ENCODE data around the gene THAP5. TPM values are rescaled to one million over a fixed set of nuclear protein-coding genes. Genes with fewer than 3 reads are reported as not detected.

THAP5 gene
- total and polyA plus RNA-seq, 7 experiments from 2014 or later: 21.0 to 54.7 (median 28.7) TPM

DNA sequence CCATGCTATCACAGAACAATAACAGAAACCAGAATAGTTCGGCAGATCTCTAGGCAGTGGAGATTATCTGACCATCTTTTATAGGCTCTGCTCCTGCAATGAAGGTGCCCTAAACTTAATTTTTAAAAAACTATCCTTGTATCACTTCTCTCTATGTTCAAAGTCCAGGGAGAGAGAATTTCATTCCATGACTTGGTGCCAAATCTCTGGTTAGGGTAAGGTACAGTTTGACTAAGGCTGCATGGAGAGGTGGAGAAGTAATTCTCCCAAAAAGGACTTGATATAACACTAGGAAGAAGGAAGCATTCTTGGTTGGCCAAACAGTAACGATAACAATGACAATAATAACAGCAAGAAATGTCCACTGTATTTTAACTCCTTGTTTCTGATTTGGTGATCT lies 40.1 kb upstream of the THAP5 start:
- ATAC-seq (no peak), DNase-seq (no peak)
- H3K36me3 Mint-ChIP-seq: no peaks in the 10 kb centered on the region
- Histone ChIP-seq H3K4me3 (ENCODE audit: low read length) (no peak overlapping the region), H3K27ac (ENCODE audit: low read depth, low read length) (no peak overlapping the region), H3K9me3 (ENCODE audit: control insufficient read depth in 2 of 3, low read length in 3 of 3) (no peaks in the 10 kb centered on the region), H3K36me3 (ENCODE audit: control insufficient read depth in 2 of 3, insufficient read depth in 3 of 3, low read length in 3 of 3) (no peaks in the 10 kb centered on the region), H3K27me3 (ENCODE audit: control insufficient read depth in 2 of 2, insufficient read depth in 2 of 2, low read length in 2 of 2) (no peaks in the 10 kb centered on the region), H3K4me1 (ENCODE audit: control insufficient read depth in 2 of 2, insufficient read depth in 2 of 2, low read length in 2 of 2) (no peaks in the 10 kb centered on the region)
- no peaks in the 10 kb centered on the region for H3K9me3 Mint-ChIP-seq
- POLR2A ChIA-PET: no interaction called here
- no peaks in the 10 kb centered on the region for H3K4me1 Mint-ChIP-seq
- H3K27me3 Mint-ChIP-seq: peaks cover 0 to 16% (median 0%) of the 10 kb centered on the region in 5 donors
- CTCF ChIA-PET: no interaction called here
- no peak overlapping the region for H3K27ac Mint-ChIP-seq
- H3K4me3 Mint-ChIP-seq: no peak overlapping the region
- intact Hi-C loops (cut with micrococcal nuclease): loop anchor here in 1 of 2 donors (5.0 kb wide), 1 partner anchor 1988 kb away; no protein-coding TSS in a partner anchor

DNA sequence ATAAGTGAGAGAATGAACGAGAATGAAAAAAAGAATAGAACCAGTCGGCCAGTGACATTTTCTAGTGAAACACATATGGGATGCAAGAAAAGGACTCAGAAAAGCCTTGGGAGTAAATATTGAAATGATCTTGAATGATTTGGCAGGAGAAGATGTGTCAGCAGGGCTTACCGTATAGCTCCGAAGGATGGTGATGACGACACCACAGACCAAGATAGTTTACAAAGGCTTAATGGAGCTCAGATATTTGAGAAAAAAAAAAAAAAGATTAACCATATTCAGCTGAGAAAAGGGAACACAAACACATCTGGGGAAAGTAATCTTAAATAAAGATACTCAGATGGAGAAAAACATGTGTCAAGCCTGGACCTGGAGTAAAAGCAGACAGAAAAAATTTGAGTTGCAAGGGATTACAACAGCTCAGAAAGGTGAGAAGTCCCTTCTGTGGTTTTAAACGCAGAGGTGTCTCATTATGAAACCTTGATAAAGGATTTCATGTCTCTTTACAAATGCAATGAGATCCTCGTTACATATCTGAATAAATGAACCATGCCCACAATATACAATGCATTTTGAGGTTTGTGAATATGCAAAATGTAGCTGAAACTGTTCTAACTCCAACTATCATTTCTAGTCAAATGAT lies 36.2 kb upstream of the THAP5 start:
- Histone ChIP-seq H3K9me3 (ENCODE audit: control insufficient read depth in 2 of 3, low read length in 3 of 3) (no peaks in the 10 kb centered on the region), H3K36me3 (ENCODE audit: control insufficient read depth in 2 of 3, insufficient read depth in 3 of 3, low read length in 3 of 3) (no peaks in the 10 kb centered on the region), H3K4me3 (ENCODE audit: low read length) (no peak overlapping the region), H3K4me1 (ENCODE audit: control insufficient read depth in 2 of 2, insufficient read depth in 2 of 2, low read length in 2 of 2) (no peaks in the 10 kb centered on the region), H3K27ac (ENCODE audit: low read depth, low read length) (no peak overlapping the region), H3K27me3 (ENCODE audit: control insufficient read depth in 2 of 2, insufficient read depth in 2 of 2, low read length in 2 of 2) (no peaks in the 10 kb centered on the region)
- H3K27me3 Mint-ChIP-seq: peaks cover 0 to 6% (median 5%) of the 10 kb centered on the region in 5 donors
- H3K9me3 Mint-ChIP-seq: no peaks in the 10 kb centered on the region
- ATAC-seq (no peak), DNase-seq (no peak)
- CTCF ChIA-PET: no interaction called here
- no peaks in the 10 kb centered on the region for H3K4me1 Mint-ChIP-seq
- intact Hi-C loops (cut with micrococcal nuclease): no loop called here
- POLR2A ChIA-PET: no interaction called here
- no peaks in the 10 kb centered on the region for H3K36me3 Mint-ChIP-seq
- H3K4me3 Mint-ChIP-seq: no peak overlapping the region
- H3K27ac Mint-ChIP-seq: no peak overlapping the region

DNA sequence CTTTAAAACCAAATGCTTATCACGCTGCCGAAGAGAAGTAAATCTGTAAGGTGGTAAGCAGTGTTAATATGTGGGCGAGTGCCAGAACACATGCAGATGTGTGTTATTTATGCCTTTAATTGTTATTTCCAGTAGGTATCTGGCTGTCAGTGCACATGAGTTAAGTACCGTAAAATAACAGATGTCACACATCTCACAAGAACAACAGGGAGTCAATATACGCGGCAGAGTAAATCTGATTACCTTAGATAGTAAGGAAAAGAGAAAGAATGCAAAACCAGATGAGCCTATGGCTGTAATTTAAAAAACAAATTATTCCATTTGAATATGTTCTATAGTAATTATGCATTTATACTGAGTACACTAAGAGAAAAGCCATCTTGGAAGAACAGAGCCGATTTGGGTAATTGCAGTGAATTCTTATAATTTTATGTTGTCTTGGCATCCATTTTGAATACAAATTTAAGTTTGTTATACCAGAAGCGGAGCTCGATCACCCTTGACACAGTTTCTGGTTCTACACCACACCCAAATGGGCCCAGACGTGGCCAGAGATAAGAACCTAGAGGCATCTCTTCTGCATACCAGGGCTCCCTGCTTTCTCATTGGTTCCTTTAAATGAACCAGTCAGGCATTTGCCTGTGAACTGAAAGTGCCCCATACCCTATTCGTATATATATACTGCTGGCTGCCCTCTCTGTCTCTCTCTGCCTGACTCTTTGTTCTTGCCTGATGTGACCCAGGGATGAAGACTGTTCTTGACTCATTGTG lies 35.0 kb upstream of the THAP5 start:
- no peak overlapping the region for H3K27ac Mint-ChIP-seq
- no peaks in the 10 kb centered on the region for H3K4me1 Mint-ChIP-seq
- H3K27me3 ChIP-seq (ENCODE audit: control insufficient read depth in 2 of 2, insufficient read depth in 2 of 2, low read length in 2 of 2): no peaks in the 10 kb centered on the region
- no peaks in the 10 kb centered on the region for H3K9me3 ChIP-seq (ENCODE audit: control insufficient read depth in 2 of 3, low read length in 3 of 3)
- ATAC-seq (no peak), DNase-seq (no peak)
- intact Hi-C loops (cut with micrococcal nuclease): no loop called here
- no peak overlapping the region for H3K27ac ChIP-seq (ENCODE audit: low read depth, low read length)
- no peaks in the 10 kb centered on the region for H3K36me3 ChIP-seq (ENCODE audit: control insufficient read depth in 2 of 3, insufficient read depth in 3 of 3, low read length in 3 of 3)
- no peak overlapping the region for H3K4me3 Mint-ChIP-seq
- ChIA-PET CTCF (no interaction called here), POLR2A (no interaction called here)
- peaks cover 0 to 16% (median 11%) of the 10 kb centered on the region in 5 donors for H3K27me3 Mint-ChIP-seq
- no peaks in the 10 kb centered on the region for H3K36me3 Mint-ChIP-seq
- no peaks in the 10 kb centered on the region for H3K4me1 ChIP-seq (ENCODE audit: control insufficient read depth in 2 of 2, insufficient read depth in 2 of 2, low read length in 2 of 2)
- no peaks in the 10 kb centered on the region for H3K9me3 Mint-ChIP-seq
- H3K4me3 ChIP-seq (ENCODE audit: low read length): no peak overlapping the region

DNA sequence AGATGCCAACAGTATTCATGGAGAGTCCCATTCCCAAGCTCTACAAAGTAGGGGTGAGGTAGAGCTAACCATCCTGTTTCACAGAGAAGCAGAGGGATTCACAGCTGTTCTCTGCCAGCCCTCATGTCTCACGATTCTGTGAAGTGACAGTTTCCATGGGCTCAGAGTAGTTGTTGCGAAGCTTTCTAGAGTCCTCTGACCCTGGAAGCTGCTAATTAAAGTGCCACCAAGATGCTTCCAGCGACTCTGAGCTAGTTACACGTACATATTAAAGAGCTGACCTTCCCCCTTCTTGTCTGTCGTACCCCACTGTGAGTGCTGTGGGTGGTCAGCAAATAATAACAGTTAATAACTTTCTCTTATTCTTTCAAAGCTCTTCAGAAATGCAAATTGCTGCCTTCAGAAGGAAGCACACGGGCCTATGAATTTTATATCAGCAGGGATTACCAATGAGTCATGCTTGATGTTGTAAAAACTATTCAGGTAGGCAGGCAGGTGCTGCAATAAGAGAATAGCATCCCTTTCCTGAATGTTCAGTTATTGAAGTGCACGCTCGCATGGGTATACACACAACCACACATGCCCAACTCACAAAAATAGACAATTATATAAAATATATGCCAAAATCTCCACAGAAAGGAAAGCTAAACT lies 34.3 kb upstream of the THAP5 start:
- DNase-seq (no peak), ATAC-seq (no peak)
- Histone ChIP-seq H3K4me1 (ENCODE audit: control insufficient read depth in 2 of 2, insufficient read depth in 2 of 2, low read length in 2 of 2) (no peaks in the 10 kb centered on the region), H3K4me3 (ENCODE audit: low read length) (no peak overlapping the region), H3K27ac (ENCODE audit: low read depth, low read length) (no peak overlapping the region), H3K36me3 (ENCODE audit: control insufficient read depth in 2 of 3, insufficient read depth in 3 of 3, low read length in 3 of 3) (no peaks in the 10 kb centered on the region), H3K9me3 (ENCODE audit: control insufficient read depth in 2 of 3, low read length in 3 of 3) (no peaks in the 10 kb centered on the region), H3K27me3 (ENCODE audit: control insufficient read depth in 2 of 2, insufficient read depth in 2 of 2, low read length in 2 of 2) (no peaks in the 10 kb centered on the region)
- no peaks in the 10 kb centered on the region for H3K9me3 Mint-ChIP-seq
- intact Hi-C loops (cut with micrococcal nuclease): no loop called here
- no peak overlapping the region for H3K27ac Mint-ChIP-seq
- no peaks in the 10 kb centered on the region for H3K4me1 Mint-ChIP-seq
- no peak overlapping the region for H3K4me3 Mint-ChIP-seq
- no peaks in the 10 kb centered on the region for H3K36me3 Mint-ChIP-seq
- ChIA-PET CTCF (interaction anchor here (0.6 kb wide), 2 partner anchors 52 to 352 kb away, joined by 3 read pairs; no protein-coding TSS in a partner anchor), POLR2A (no interaction called here)
- H3K27me3 Mint-ChIP-seq: peaks cover 0 to 18% (median 14%) of the 10 kb centered on the region in 5 donors

DNA sequence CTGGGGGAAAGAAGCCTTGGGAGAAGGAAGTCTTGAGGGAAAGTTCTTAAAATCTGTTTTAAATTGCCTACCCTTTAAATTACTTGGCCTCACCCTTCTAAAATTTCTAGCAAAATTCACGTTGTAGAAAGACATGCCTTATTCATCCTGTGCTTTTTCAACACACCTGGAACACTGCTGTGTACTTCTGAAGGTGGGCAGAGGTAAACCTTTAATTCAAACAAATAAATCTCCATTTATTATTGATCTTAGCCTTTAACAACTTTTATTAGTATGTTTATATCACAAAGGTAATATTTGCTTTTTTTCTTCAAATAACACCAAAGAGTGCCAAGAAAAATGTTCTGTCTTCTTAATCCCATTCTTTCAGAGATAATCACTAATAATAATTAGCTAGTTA lies 30.9 kb upstream of the THAP5 start:
- no peaks in the 10 kb centered on the region for H3K4me1 Mint-ChIP-seq
- POLR2A ChIA-PET: no interaction called here
- intact Hi-C loops (cut with micrococcal nuclease): no loop called here
- H3K4me1 ChIP-seq (ENCODE audit: control insufficient read depth in 2 of 2, insufficient read depth in 2 of 2, low read length in 2 of 2): no peaks in the 10 kb centered on the region
- H3K4me3 ChIP-seq (ENCODE audit: low read length): no peak overlapping the region
- no peaks in the 10 kb centered on the region for H3K36me3 ChIP-seq (ENCODE audit: control insufficient read depth in 2 of 3, insufficient read depth in 3 of 3, low read length in 3 of 3)
- peaks cover 0 to 29% (median 14%) of the 10 kb centered on the region in 5 donors for H3K27me3 Mint-ChIP-seq
- H3K9me3 Mint-ChIP-seq: no peaks in the 10 kb centered on the region
- no peak overlapping the region for H3K27ac Mint-ChIP-seq
- ATAC-seq (no peak), DNase-seq (no peak)
- CTCF ChIA-PET: no interaction called here
- no peaks in the 10 kb centered on the region for H3K27me3 ChIP-seq (ENCODE audit: control insufficient read depth in 2 of 2, insufficient read depth in 2 of 2, low read length in 2 of 2)
- H3K36me3 Mint-ChIP-seq: no peaks in the 10 kb centered on the region
- no peak overlapping the region for H3K4me3 Mint-ChIP-seq
- no peak overlapping the region for H3K27ac ChIP-seq (ENCODE audit: low read depth, low read length)
- no peaks in the 10 kb centered on the region for H3K9me3 ChIP-seq (ENCODE audit: control insufficient read depth in 2 of 3, low read length in 3 of 3)

DNA sequence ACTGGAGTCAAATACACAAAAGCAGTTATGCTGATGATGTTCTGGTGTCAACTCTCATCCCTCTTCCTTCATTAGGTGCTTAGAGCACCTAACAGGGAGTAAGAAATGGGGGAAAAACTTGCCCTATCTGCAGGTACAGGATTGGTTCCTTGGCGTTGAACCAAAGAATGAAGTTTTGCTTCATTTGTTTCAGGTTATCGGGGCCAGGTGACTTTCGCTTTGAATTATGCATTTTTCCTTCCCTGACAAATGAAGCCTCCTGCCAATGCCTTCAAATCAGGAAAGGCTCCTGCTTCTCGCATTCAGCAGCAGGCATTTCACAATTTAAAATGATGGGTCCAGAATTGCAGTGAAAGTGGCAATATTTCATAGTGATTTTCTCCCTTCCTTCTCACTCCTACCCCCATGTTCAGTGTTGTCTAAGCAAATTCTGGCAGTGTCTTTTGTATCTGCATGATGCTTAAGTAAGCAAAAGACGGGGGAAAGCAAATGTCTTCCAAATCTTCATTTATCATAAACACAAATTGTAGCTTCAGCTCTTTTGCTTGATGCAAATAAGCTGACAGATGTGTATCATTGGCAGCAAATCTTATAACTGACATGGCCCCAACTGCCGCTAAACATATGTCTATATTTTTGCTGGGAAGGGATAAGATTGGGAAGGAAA lies 29.5 kb upstream of the THAP5 start:
- H3K4me3 Mint-ChIP-seq: no peak overlapping the region
- CTCF ChIA-PET: no interaction called here
- intact Hi-C loops (cut with micrococcal nuclease): no loop called here
- ATAC-seq: no peak
- no peaks in the 10 kb centered on the region for H3K9me3 Mint-ChIP-seq
- H3K4me1 Mint-ChIP-seq: peaks cover 0 to 2% (median 0%) of the 10 kb centered on the region in 7 donors
- DNase-seq: no peak
- peaks cover 0 to 29% (median 14%) of the 10 kb centered on the region in 5 donors for H3K27me3 Mint-ChIP-seq
- POLR2A ChIA-PET: no interaction called here
- Histone ChIP-seq H3K27ac (ENCODE audit: low read depth, low read length) (no peak overlapping the region), H3K36me3 (ENCODE audit: control insufficient read depth in 2 of 3, insufficient read depth in 3 of 3, low read length in 3 of 3) (no peaks in the 10 kb centered on the region), H3K4me3 (ENCODE audit: low read length) (no peak overlapping the region), H3K4me1 (ENCODE audit: control insufficient read depth in 2 of 2, insufficient read depth in 2 of 2, low read length in 2 of 2) (no peaks in the 10 kb centered on the region), H3K9me3 (ENCODE audit: control insufficient read depth in 2 of 3, low read length in 3 of 3) (no peaks in the 10 kb centered on the region), H3K27me3 (ENCODE audit: control insufficient read depth in 2 of 2, insufficient read depth in 2 of 2, low read length in 2 of 2) (no peaks in the 10 kb centered on the region)
- H3K36me3 Mint-ChIP-seq: no peaks in the 10 kb centered on the region
- no peak overlapping the region for H3K27ac Mint-ChIP-seq

Measured in naive thymus-derived CD4-positive, alpha-beta T cell (primary cell).